CD4-positive, alpha-beta T cell treated with Interleukin-17A for 4 hours (primary cell): Measurements from ENCODE around the gene TGM2.

Experiments
- DNase-seq: peaks from one replicate; pipeline ENCODE4 v3.0.0-alpha.2; 2020; ENCODE audit warnings: mixed read lengths

TGM2 gene

DNA sequence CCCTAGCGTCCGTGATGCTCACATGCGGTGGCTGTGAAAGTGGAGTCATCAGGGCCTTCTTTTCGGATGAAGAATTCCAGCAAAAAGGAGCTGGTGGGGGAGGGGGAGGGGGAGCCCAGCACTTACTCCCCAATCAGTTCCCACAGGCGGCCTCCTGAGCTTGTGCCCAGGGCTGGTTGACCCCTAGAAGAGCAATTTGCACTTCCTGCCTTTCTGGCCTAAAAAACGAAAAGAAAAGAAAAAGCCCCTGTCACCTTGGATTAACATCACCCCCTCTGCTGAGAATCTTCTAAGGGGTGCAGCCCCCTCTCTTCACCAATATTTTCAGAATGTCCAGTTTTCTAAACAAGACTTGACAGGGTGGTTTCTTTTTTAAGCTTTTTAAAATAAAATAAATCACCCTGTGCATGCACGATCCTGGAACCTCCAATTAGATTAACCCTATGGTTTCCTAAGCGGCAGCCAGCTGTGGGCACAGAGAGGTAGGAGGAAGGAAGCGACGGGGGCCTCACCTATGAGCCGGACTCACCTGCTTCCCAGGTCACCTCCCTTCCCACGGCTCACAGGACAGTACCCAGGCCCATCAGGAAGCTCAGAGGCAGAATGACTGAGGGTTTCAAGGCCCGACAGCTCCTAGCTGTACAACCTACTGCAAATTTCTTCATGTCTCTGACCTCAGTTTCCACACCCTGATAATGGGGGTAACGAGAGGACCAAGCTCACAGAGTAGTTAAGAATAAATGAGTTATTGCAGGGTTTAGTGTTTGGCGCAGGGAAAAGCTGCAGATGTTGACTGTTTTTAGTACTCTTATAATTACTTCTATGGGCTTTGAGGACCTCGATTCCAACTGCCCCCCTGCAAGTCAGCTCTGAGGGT lies 10.5 kb upstream of the TGM2 start:
- DNase-seq = no peak

DNA sequence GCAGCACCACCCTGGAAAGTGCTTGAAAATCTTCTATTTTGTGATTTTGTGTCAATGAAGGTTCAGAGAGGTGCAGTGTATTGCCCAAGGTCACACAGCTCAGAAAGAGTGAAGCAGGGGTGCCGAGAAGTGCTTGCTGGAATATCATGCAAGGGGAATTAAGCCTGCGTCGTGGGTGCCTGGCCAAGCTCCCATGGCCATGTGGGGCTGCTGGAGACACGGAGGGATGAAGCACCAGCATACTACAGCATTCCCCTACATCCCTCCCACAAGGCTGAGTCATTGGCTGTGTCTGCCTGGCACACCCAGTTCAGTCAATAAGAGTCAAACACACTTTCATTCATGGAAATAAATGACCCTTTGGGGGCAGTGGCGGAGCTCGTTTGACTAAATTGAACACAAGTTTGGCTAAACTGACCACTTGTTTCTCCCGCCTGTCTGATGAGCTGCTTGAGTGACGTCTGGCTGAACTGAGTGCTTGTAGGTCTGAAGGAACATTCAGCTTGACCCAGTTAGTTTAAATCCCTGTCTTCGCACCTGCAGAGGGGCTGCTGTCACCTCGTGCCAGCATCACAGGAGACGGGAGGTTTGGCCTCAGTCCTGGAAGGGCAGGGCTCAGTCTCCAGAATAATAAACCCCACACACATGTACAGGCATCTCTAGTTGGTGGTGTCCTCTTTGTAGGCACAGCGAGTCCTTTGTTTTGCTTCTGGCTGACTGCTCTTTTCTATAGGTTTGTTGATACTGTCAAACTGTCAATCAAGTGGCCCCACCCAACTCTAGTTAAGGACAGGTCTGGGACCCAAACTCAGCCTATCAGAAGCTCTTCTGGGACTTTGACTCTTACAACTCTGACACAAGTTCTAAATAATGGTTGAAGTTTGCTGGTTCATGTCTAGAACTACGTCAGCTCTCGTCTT lies 8.4 kb upstream of the TGM2 start:
- no peak for DNase-seq

DNA sequence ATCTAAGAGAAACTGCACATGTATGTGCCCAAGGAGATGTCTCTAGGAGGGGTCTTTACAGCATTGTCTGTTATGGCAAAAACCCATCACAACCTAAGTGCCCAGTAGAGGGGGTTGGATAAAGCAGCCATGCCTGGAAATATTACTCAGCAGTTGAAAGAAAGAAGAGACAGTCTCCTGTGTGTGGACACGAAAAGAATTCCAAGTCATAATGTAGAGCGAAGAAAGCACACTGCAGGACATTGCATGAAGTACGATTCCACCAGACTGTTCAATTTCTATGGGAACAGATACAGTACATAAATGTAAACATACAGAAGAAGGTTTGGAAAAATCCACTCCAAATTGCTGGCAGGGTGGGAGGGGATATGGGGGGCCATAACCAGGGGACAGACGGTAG lies 7.3 kb upstream of the TGM2 start:
- DNase-seq = no peak

DNA sequence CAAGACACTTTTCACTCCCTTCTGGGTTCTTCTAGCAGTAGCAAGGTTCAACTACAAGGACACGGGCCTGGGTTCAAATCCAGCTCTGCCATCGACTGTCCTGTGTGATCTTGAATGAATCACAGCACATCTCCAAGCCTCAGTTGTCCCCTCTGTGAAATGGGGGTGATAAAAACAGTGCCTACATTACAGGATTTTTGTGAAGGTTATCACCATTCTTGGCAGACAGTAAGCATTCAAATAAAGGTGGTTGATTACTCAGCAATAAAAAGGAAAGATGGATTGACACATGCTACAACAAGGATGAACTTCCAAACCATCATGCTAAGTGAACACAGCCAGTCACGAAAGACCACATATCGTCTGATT lies 6.6 kb upstream of the TGM2 start:
- no peak for DNase-seq

DNA sequence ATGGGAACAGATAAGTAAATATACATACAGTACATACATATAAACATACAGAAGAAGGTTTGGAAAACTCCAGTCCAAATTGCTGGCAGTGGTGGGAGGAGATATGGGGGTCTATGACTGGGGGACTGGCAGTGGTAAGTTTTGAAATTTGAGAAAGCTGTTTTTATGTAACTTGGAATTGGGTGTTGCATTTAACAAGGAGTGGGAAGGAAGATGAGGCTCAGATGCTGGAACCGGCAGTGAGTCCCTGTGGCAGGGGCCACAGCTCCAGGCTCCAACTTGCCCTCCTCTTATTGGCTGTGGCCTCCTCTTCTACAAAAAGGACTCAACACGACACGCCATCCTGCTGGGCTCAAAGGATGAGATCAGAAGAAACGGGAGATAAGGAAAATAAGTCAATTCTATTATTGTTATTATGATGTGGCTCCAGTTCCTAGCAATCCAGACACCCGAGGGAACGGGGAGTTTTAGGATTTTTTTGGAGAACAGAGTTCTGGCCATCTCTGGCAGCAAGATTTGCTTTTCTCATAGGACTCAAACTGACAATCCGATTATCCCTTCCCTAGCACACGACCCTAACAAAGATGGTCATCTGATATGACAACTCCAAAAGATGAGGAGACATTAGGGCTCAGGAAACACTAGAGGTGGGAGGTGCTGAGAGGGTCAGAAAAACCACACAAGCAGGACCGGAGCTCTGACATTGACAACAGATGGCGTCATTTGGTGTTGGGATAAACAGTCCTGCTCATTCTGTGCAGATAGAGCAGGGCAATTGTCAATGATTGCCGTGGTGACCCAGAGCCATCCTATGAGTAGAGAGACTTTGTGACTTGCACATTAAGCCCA lies 6.0 kb upstream of the TGM2 start:
- no peak for DNase-seq

DNA sequence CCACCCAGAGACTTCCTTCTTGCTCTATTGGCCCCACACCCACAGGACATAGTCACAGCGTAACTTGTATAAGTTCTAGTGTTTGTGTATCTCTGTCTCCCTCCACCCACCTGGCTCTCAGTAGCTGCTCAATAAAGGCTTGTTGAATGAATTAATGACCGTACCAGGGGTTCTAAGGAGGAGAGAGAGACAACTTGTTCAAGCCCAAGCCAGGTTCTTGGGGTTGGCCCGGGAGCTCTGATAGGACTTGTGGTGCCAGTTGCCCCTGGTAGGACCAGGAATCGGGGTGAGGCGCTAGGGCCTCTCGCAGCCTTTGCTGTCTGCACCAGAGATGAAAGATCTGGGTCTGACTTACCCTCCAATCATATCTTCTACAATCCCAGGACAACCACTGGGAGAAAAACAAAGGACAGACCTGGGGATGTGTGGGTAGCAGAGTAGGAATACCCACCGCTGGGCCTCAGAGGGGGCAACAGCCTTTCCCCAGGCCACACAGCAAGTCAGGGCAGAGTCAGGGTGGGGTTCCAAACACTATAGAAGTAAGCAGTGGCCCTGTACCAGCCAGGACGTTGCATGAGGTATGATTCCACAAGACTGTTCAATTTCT lies 5.3 kb upstream of the TGM2 start:
- no peak for DNase-seq

DNA sequence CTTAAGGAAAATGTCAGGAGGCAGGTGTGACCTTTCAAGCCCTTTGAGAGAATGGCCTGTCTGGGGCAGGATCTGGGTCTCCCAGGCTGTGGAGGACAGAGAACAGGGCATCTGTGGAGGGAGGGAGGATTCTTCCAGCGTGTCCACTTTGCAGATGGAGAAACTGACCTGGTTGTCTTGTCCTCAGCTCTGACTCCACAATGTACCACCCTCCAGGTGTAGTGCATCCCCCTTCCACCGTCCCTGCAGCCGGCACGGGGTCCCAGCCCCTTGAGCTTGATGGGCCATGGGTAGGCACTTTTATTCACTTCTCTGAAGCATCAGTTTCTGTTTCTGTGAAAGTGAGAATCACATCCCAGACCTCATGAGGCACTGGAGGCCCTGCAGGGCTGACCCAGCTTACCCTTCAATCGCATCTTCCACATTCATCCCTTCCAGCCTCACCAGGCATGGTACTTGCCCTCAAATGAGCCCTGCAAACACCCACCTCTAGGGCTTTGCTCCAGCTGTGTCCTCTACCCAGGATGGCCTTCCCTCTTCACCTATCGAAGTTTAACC lies 4.6 kb upstream of the TGM2 start:
- no peak for DNase-seq

DNA sequence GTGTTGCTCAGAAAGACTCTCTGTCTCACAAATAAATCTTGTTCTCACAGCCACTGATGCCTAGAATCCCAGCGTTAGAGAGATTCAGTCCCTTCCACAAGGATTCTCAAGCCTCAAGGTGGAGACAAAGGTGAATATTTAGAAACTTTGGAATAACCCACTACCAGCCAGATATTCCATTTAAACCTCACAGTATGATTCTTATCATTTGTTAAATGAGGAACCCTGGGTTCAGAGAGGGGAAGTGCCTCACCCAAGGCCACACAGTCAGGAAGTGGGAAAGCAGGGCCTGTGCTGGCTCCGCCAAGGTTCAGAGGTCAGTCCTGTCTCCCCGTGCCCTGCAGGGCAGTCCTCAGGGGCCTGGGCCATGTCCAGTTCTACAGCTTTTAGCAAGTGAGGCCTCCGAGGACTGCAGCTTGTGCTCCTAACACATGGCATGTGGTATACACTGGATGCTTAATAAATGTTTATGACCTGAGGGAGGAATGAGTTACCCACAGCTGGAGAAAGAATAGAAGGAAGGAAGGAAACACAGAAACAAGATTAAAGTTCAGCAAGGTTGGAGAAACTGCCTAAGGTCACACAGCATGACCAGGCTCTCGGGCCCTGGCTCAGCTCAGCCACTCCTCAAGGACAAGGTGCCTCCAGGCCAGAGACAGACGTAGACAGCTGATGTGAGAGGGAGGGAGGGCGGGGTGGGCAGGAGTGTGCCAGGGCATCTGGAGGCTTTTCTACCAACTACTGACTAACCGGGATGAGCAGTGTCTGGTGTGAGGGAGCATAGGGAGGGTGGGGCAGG lies 3.9 kb upstream of the TGM2 start:
- no peak for DNase-seq

DNA sequence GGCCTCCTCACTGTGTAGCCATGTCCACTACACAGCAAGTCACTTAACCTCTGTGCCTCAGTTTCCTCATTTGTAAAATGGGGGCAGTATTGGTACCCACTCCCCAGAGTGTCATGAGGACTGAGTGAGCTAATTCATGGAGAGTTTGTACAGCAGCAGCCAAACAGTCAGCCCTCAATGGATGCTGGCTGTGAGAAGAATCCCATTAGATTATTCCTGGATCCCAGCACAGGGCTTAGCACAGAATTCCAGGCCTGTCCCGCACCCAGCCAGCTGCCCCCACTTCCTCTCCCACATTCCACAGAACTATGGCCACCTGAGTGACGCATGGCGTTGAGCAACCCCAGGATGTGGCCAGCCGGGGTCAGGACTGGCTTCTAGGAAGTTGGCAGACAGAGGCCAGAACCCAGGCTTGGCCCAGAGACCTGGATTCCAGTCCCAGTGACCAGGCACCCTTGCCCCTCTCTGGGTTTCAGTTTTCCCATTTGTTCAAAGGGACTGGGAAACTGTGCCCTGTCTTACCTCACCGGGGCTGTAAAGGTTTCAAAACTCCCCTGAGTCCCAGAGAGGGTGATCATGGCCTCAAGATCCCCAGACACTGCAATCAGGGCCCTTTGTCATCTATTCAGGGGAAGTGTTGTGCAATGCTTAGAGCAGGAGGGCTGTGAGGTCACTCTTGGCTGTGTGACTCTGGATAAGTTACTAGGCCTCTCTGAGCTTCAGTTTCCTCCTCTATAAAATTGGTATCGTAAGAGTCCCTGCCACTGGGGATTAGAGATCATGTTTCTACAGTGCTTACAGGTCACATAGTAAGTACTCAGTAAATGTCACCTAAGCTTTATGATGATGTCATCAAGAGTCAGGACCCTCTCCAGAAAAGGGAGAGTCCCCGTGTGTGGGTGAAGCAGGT lies 3.0 kb upstream of the TGM2 start:
- DNase-seq = no peak

DNA sequence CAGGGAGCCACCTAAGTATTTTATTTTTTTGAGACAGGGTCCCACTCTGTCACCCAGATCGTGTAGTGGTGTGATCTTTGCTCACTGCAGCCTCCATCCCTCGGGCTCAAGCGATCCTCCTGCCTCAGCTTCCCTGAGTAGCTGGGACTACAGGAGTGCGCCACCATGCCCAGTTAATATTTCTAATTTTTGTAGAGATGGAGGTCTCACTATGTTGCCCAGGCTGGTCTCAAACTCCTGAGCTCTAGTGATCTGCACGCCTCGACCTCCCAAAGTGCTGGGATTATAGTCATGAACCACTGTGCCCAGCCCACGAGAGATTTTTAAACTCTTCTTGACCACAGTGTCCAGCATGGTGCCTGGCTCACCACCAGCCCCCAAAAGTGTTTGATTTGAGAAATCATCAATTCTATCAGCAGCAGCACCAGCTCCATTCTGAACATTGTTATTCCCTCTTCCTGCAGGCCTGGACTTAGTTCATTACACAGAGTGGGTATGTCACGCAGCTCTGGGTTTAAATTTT lies 2.3 kb upstream of the TGM2 start:
- DNase-seq = no peak

DNA sequence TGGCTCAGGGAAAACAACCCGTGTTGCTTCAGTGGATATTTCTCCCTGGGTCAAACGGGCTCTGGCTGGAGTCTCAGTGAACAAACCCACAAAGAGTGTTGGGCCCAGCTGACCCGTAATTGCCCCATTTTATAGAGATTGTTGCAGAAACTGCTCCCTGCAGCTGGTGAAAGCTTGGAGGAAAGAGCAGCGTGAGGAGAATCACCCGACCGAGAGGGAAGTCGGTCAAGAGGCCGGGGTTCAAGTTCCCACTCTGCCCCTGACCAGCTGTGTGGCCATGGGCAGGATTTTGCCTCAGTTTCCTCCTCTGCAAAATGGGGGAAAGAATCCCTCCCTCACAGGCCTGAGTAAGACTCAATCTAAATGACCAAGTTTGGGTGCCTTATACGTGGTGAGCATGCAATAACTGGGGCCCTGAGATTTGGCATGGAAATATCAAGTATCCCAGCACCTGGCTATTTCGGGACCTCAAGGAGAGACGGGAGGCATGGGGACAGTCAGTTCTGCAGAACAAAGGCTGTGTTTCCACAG lies 1.7 kb upstream of the TGM2 start:
- no peak for DNase-seq

DNA sequence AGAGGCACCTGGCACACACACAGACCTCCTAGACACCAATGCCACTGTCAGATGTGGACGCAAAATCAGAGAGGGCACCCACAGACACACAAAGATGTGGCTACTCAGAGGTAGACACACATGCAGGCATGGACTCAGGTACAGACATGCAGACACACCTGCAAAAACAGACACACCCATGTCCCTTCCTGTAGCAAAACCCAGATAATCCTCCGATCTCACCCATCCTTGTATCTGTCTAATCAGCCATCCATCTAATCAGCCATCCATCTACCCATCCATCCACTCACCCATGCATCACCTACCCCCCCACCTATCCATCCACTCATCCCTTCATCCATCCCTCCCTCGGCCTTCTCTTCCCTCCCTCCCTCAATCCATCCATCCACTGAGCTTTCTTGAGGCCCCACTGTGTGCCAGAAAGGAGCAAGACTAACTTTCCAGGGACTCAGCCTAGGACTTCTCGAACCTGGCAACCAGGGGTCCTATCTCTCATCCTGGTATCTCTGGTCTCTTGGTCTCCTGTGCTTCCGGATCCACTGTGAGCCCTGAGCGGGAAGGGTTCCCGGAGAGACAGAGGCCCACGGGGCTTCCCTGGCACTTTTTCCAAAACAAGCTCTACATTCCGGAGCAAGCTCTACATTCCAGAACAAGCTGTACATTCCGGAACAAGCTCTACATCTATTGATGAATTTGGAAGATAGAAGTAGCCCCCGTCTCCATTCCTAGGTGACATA lies 1.1 kb upstream of the TGM2 start:
- no peak for DNase-seq

DNA sequence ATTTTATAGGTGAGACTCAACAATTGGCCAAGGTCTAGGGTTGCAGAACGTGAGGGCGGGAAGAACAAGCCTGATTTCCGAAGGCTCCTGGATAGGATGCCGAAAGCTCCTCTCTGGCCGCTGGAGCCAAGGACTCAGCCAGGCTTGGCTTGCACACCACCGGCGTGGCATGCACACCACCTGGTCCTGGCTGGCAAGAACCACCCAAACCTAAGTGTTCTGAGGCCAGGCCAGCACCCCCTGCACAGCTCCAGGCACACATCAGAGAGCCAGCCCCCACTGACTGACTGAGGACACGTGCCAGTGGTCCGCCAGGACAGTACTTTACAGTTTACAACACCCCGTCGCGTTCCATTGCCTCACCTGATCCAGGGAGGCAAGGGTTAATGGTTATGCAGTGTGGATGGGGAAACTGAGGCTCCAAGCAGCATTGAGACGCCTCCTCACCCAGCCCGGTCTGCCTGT lies 414 bp downstream of the TGM2 start:
- no peak for DNase-seq

DNA sequence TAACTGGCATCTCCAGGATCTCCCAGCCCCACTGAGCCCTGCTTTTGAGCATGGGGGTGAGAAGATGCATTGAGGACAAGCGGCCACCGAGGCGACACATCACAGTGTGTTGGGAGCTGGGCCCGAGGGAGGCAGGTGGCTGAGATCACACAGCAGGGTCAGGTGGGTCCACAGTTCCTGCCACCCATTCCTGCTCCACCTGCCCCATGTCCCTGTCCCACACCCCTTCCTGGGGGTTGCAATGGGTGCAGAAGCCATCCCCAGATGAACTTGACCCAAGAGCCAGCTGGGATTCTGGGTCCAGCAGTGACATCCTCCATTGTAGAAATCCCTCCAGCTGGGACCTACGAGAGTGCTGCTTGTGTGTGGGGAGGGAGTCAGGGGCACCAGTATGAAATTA lies 1.0 kb downstream of the TGM2 start:
- DNase-seq = no peak

DNA sequence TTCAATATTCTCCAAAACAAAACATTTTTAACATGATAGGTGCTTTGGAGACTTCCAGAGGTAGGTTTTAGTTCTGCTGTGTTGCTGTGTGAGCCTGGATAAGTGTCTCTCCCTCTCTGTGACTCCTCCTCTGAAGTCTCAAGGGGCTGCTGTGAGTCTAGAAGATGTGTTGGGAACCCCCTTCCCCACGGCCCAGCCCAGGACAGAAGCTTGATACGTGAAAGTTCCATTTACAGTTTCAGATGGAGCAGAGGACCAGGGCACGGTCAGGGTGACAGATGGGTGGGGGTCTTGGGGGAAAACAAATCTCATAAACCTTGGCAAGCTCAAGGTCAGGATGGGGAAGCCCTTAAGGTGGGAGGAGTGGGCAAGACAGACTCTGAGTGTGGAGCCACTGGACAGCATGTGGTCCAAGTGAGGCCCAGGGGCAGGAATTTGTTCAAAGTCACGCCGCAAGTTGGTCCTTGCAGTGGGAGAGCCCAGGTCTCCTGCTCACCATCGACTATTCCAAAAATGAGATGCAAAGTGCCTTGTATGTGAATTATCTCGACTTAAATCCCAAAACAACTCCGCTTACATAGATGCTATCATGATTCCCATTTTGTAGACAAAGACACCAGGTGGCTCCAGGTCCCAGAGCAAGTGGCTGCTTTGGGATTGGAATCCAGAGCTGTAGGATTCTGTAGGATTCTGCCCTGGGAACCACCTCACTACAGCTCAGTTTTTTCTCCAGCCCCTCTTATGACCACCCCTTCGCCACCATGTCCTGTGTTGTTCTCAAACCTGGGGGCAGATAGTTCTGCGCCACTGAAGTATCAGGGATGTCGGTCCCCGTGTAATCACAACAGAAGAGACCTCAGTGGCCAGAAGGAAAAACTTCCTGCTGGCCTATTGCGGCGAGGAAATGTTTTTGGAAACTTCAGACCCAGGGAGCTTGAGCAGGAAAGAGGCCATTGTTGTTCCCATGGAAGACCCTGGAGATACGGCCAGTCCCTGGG lies 1.9 kb downstream of the TGM2 start:
- no peak for DNase-seq

DNA sequence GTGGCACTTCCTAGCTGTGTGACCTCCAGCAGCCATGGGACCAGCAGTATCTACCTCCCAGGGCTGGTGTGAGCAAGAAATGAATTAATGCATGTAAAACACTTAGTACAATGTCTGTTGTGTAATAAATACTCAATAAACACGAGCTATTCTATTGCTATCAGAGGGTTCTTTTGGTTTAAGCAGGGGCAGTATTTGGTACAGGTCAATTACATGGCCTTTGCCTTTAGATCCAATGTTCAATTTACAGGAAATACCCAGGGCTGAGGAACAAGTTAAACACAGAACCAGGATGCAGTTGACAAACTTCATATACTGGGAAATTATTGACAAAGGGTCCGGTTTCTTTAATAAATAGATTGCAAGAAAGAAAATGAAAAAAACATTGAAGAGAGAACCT lies 2.9 kb downstream of the TGM2 start:
- no peak for DNase-seq

DNA sequence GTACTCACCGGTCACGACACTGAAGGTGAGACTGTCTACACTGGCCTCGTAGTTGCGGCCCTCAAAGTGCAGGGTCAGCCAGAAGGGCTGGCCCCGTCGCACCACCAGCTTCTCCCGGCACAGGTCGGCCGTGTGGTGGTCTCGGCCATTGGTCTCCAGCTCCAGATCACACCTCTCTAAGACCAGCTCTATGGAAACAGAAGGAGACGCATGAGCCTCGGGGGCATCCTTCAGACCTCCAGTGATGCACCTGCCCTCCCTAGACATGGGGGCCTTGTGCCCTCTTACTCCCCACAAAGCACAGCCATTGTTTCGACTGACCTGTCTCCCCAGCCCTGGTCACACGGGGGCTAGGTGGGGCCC lies 3.7 kb downstream of the TGM2 start:
- no peak for DNase-seq
